Measurements from ENCODE around the gene CLDN11.

CLDN11 gene

DNA sequence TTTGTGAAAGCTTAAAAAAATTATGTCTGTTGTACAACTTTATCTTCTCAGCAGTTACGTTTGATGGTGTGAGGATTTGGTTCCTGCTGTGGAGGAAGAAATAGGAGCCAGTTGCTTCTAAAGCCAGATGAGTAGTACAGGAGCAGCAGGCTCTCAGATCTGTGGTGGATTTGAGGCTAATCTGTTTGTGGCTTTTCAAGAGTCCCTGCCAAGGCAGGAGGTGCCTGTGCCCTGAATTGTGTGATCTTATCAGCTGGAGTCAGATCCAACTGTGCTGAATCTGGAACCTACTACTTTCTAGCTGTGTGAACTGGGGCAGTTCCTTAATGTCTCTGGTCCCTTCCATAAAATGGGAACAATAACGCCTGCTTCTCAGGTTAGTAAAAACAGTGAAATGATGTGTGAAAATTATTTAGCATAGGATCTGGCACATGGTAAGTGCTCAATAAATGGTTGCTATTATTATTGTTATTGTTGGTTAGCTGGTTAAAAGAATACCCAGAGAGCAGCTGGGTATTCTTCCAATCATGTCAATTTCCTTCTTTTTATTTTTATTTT lies 7.7 kb downstream of the CLDN11 start:
- Histone ChIP-seq H3K27ac (ENCODE audit: low read depth, low read length) (peak overlapping the region; percentile 78), H3K4me1 (ENCODE audit: control insufficient read depth, insufficient read depth, low read length) (no peaks in the 10 kb centered on the region; the same call in 1 of the 2 replicates), H3K9ac (ENCODE audit: low read depth, low read length) (no peak overlapping the region), H3K4me3 (ENCODE audit: low read depth, low read length) (no peak overlapping the region), H3K36me3 (ENCODE audit: control insufficient read depth, insufficient read depth, low read length) (no peaks in the 10 kb centered on the region), H3K27me3 (ENCODE audit: control insufficient read depth, insufficient read depth, low read length) (peaks cover 2% of the 10 kb centered on the region), H3K9me3 (ENCODE audit: control insufficient read depth, insufficient read depth, low read length) (no peaks in the 10 kb centered on the region)

DNA sequence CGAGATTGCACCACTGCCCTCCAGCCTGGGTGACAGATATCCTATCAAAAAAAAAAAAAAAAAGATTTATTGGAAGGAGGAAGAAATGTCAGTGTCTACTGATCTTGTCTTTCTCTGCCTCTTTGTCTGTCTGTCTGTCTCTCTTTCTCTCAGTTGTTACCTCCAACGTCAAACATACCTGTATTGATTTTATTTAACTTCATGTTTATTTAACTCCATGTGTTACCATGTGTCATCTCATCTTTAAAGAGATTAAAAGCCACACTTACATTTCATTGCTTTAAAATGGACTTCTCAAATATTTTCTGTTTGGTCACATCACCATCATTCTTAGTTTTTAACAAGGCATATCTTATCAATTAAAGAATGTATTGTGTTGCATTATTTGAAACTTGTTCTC lies 9.4 kb downstream of the CLDN11 start:
- Histone ChIP-seq H3K4me1 (ENCODE audit: control insufficient read depth, insufficient read depth, low read length) (no peaks in the 10 kb centered on the region; the same call in 1 of the 2 replicates), H3K36me3 (ENCODE audit: control insufficient read depth, insufficient read depth, low read length) (no peaks in the 10 kb centered on the region), H3K9me3 (ENCODE audit: control insufficient read depth, insufficient read depth, low read length) (no peaks in the 10 kb centered on the region)

GRCh38 chr3:170429050-170429449 lies 10.4 kb downstream of the CLDN11 start:
- H3K4me3 ChIP-seq (ENCODE audit: low read depth, low read length) = no peak overlapping the region
- H3K9me3 ChIP-seq (ENCODE audit: control insufficient read depth, insufficient read depth, low read length) = no peaks in the 10 kb centered on the region
- H3K36me3 ChIP-seq (ENCODE audit: control insufficient read depth, insufficient read depth, low read length) = no peaks in the 10 kb centered on the region
- no peak overlapping the region for H3K9ac ChIP-seq (ENCODE audit: low read depth, low read length)
- H3K27me3 ChIP-seq (ENCODE audit: control insufficient read depth, insufficient read depth, low read length) = no peaks in the 10 kb centered on the region
- no peaks in the 10 kb centered on the region; the same call in 1 of the 2 replicates for H3K4me1 ChIP-seq (ENCODE audit: control insufficient read depth, insufficient read depth, low read length)
- no peak overlapping the region for H3K27ac ChIP-seq (ENCODE audit: low read depth, low read length)

More for the DNA sequence above, 9.4 kb downstream of the CLDN11 start:
- Histone ChIP-seq H3K4me3 (ENCODE audit: low read depth, low read length) (no peak overlapping the region), H3K9ac (ENCODE audit: low read depth, low read length) (no peak overlapping the region), H3K27ac (ENCODE audit: low read depth, low read length) (no peak overlapping the region), H3K27me3 (ENCODE audit: control insufficient read depth, insufficient read depth, low read length) (no peaks in the 10 kb centered on the region)

DNA sequence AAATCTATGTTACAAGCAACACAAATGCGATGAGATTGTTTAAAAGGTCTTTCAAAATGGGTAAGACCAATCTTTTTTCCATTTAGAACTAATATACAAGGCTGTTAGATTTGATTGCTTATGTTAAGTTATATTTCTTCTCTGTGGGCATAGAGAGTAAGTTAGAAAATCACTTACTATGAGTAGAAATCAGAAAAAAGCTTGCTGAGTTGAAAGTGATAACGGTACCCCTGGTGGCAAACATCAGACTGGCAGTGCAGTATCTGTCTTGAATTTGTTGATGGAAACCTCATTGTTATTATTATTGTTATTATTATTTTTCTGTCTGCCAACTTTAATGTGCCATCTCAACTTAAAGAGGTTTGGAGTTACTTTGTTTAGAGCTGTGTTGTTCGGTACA lies 12.4 kb downstream of the CLDN11 start:
- Histone ChIP-seq H3K36me3 (ENCODE audit: control insufficient read depth, insufficient read depth, low read length) (no peaks in the 10 kb centered on the region), H3K4me1 (ENCODE audit: control insufficient read depth, insufficient read depth, low read length) (no peaks in the 10 kb centered on the region; the same call in 1 of the 2 replicates), H3K27me3 (ENCODE audit: control insufficient read depth, insufficient read depth, low read length) (no peaks in the 10 kb centered on the region), H3K4me3 (ENCODE audit: low read depth, low read length) (no peak overlapping the region), H3K9me3 (ENCODE audit: control insufficient read depth, insufficient read depth, low read length) (no peaks in the 10 kb centered on the region), H3K9ac (ENCODE audit: low read depth, low read length) (no peak overlapping the region), H3K27ac (ENCODE audit: low read depth, low read length) (no peak overlapping the region)

DNA sequence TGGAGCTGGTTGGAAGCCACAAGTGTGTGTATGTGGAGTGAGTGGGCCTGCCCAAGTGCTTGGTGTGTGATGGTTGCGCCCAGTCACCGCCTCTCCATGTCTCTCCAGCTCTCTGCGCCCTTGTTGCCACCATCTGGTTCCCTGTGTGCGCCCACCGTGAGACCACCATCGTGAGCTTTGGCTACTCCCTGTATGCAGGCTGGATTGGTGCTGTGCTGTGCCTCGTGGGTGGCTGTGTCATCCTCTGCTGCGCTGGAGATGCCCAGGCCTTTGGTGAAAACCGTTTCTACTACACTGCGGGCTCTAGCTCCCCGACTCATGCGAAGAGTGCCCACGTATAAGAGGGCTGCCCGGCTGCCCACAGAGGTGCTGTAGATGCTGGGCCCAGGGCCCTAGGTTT lies 13.7 kb downstream of the CLDN11 start:
- Histone ChIP-seq H3K9ac (ENCODE audit: low read depth, low read length) (no peak overlapping the region), H3K36me3 (ENCODE audit: control insufficient read depth, insufficient read depth, low read length) (no peaks in the 10 kb centered on the region), H3K4me3 (ENCODE audit: low read depth, low read length) (no peak overlapping the region), H3K4me1 (ENCODE audit: control insufficient read depth, insufficient read depth, low read length) (no peaks in the 10 kb centered on the region), H3K27me3 (ENCODE audit: control insufficient read depth, insufficient read depth, low read length) (no peaks in the 10 kb centered on the region), H3K9me3 (ENCODE audit: control insufficient read depth, insufficient read depth, low read length) (no peaks in the 10 kb centered on the region), H3K27ac (ENCODE audit: low read depth, low read length) (no peak overlapping the region)

DNA sequence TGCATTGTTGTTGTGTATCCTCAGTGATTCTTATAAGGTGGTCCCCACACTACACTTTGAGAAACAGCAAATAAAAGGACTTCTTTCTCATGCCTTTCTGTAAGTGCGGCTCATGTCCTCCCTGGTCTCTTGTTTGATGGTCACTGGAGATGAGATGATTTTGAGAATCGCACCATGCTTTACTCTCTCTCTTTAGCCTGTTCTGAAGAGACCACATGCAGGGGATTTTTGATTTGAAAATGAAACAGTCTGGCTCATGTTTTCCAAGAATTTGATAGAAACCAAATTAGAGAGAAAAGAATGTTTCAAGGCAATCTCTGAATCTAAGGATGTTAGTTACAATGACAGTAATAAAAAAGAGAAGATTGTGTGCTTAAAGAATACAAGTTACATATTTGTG lies 18.0 kb downstream of the CLDN11 start:
- no peak overlapping the region for H3K27ac ChIP-seq (ENCODE audit: low read depth, low read length)
- peaks cover 6% of the 10 kb centered on the region for H3K4me1 ChIP-seq (ENCODE audit: control insufficient read depth, insufficient read depth, low read length)
- H3K9me3 ChIP-seq (ENCODE audit: control insufficient read depth, insufficient read depth, low read length) = no peaks in the 10 kb centered on the region
- H3K27me3 ChIP-seq (ENCODE audit: control insufficient read depth, insufficient read depth, low read length) = no peaks in the 10 kb centered on the region
- no peak overlapping the region for H3K4me3 ChIP-seq (ENCODE audit: low read depth, low read length)
- H3K9ac ChIP-seq (ENCODE audit: low read depth, low read length) = no peak overlapping the region
- H3K36me3 ChIP-seq (ENCODE audit: control insufficient read depth, insufficient read depth, low read length) = no peaks in the 10 kb centered on the region

DNA sequence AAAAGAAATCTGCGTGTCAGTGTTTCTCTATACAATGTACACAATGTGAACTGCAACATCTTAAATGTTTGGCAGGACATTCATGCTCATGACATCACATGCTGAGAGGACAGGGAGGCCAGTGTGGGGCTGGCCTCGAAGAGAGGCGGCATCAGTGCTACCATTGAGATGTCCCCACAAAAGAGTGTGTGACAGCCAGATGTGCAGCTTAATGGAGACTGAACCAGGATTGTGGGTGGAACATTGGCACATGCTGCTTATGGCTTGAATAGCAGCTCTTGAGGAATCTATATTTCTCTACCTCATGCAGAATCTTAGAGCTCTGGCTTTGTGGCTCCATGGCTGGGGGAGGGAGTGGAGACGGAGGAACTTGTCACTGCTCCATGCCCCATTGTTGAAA lies 18.5 kb downstream of the CLDN11 start:
- Histone ChIP-seq H3K9ac (ENCODE audit: low read depth, low read length) (no peak overlapping the region), H3K4me1 (ENCODE audit: control insufficient read depth, insufficient read depth, low read length) (peaks cover 6% of the 10 kb centered on the region), H3K36me3 (ENCODE audit: control insufficient read depth, insufficient read depth, low read length) (no peaks in the 10 kb centered on the region), H3K27ac (ENCODE audit: low read depth, low read length) (no peak overlapping the region), H3K4me3 (ENCODE audit: low read depth, low read length) (no peak overlapping the region), H3K9me3 (ENCODE audit: control insufficient read depth, insufficient read depth, low read length) (no peaks in the 10 kb centered on the region), H3K27me3 (ENCODE audit: control insufficient read depth, insufficient read depth, low read length) (no peaks in the 10 kb centered on the region)

DNA sequence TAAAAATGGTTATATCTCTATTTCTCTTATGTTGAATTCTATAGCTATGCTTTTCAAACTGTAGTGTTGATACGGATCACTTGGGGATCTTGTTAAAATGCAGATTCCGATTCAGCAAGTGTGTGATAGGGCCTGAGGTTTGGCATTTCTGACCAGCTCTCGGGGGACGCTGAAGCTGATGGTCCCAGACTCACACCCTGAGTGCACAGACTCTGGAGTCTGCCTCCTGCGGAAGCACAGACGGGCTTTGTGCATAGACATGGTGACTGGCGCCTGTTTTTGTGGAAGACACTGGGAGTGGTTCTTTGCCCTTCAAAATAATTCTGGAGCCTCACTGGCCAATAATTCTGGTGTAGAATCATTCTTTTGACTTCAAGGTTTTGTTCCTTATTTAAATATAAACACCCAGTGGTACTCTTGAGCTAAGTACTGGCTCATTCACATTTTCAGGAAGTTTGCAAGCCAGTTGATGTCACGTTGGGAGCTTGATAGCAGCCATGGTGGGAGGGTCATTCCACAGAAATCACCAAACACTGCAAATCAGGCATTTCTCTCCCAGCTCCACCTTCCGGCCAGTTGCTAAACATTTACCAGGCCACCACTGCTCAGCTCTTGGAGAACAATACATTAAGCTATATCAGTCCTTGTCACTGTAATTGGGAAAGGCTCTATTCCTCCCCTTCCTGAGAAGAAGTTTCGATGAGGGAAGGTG lies 19.2 kb downstream of the CLDN11 start:
- Histone ChIP-seq H3K9ac (ENCODE audit: low read depth, low read length) (no peak overlapping the region), H3K27ac (ENCODE audit: low read depth, low read length) (peak overlapping the region; percentile 5), H3K9me3 (ENCODE audit: control insufficient read depth, insufficient read depth, low read length) (no peaks in the 10 kb centered on the region), H3K4me1 (ENCODE audit: control insufficient read depth, insufficient read depth, low read length) (peaks cover 6% of the 10 kb centered on the region), H3K27me3 (ENCODE audit: control insufficient read depth, insufficient read depth, low read length) (no peaks in the 10 kb centered on the region), H3K36me3 (ENCODE audit: control insufficient read depth, insufficient read depth, low read length) (no peaks in the 10 kb centered on the region), H3K4me3 (ENCODE audit: low read depth, low read length) (no peak overlapping the region)

DNA sequence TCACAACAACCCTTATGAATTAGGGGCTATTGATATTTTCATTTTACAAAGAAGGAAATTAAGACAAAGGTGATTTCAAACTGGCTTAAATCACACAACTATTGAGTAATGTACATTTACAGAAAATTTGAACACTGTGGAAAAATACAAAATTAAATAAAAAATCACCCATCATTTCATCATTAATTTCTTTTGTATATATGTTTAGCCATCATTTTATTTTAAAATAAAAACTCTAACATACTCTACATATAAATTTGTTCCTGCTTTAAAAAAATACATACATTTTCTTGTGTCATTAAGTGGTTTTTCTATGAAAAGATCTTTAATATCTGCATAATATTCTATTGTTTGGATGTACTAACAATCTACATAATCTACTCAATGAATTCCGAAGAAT lies 20.2 kb downstream of the CLDN11 start:
- H3K27me3 ChIP-seq (ENCODE audit: control insufficient read depth, insufficient read depth, low read length) = no peaks in the 10 kb centered on the region
- no peak overlapping the region for H3K9ac ChIP-seq (ENCODE audit: low read depth, low read length)
- H3K36me3 ChIP-seq (ENCODE audit: control insufficient read depth, insufficient read depth, low read length) = no peaks in the 10 kb centered on the region
- no peaks in the 10 kb centered on the region for H3K9me3 ChIP-seq (ENCODE audit: control insufficient read depth, insufficient read depth, low read length)
- peaks cover 6% of the 10 kb centered on the region for H3K4me1 ChIP-seq (ENCODE audit: control insufficient read depth, insufficient read depth, low read length)
- H3K4me3 ChIP-seq (ENCODE audit: low read depth, low read length) = no peak overlapping the region
- H3K27ac ChIP-seq (ENCODE audit: low read depth, low read length) = no peak overlapping the region

- no peaks in the 10 kb centered on the region for H3K36me3 ChIP-seq (ENCODE audit: control insufficient read depth, insufficient read depth, low read length)
- no peak overlapping the region for H3K9ac ChIP-seq (ENCODE audit: low read depth, low read length)
- H3K27ac ChIP-seq (ENCODE audit: low read depth, low read length) = no peak overlapping the region
- H3K4me1 ChIP-seq (ENCODE audit: control insufficient read depth, insufficient read depth, low read length) = peaks cover 6% of the 10 kb centered on the region
- no peaks in the 10 kb centered on the region for H3K9me3 ChIP-seq (ENCODE audit: control insufficient read depth, insufficient read depth, low read length)
- no peaks in the 10 kb centered on the region for H3K27me3 ChIP-seq (ENCODE audit: control insufficient read depth, insufficient read depth, low read length)
- H3K4me3 ChIP-seq (ENCODE audit: low read depth, low read length) = no peak overlapping the region
Measured at GRCh38 chr3:170440344-170440743, 21.7 kb downstream of the CLDN11 start.

DNA sequence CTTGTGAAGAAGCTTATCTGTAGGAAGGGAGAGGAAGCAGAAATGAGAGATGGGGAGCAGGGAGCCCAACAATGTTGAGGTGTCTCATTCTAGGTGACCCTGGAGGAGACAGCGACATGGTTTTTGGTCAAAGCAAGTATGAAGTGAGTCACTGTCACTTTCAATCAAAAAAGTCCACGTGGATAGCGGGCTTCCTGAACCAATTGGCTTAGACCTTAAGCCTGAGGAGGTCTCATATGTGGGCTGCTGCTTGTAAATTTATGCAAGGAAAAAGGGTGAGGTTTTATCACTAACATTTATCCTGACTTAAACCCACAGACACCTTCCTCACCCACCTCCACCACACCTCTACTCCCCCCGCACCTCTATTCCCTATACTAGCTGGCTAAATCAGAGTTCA lies 22.7 kb downstream of the CLDN11 start:
- Histone ChIP-seq H3K36me3 (ENCODE audit: control insufficient read depth, insufficient read depth, low read length) (no peaks in the 10 kb centered on the region), H3K27ac (ENCODE audit: low read depth, low read length) (no peak overlapping the region), H3K4me1 (ENCODE audit: control insufficient read depth, insufficient read depth, low read length) (peaks cover 6% of the 10 kb centered on the region), H3K9ac (ENCODE audit: low read depth, low read length) (no peak overlapping the region), H3K27me3 (ENCODE audit: control insufficient read depth, insufficient read depth, low read length) (no peaks in the 10 kb centered on the region), H3K4me3 (ENCODE audit: low read depth, low read length) (no peak overlapping the region), H3K9me3 (ENCODE audit: control insufficient read depth, insufficient read depth, low read length) (no peaks in the 10 kb centered on the region)
